Body of pancreas (tissue), 4 donors: Measurements from ENCODE around the gene NLGN1. TPM values are rescaled to one million over a fixed set of nuclear protein-coding genes. Genes with fewer than 3 reads are reported as not detected.

Experiments
- ATAC-seq: fragments of 150-250 bp; one replicate; pipeline ENCODE4 v1.9.1; 2016
- DNase-seq, 4 donors: peaks; one replicate each; pipeline ENCODE4 v3.0.0-alpha.2; 2019
- H3K27ac ChIP-seq, 4 donors: fragments of 200-600 bp; sonication (generic); 1 replicate in 3 of 4; 2 replicates in 1 of 4; pipeline versions ENCODE4 v1.5.1 to v1.6.1; 2016 to 2019; ENCODE audit warnings: mild to moderate bottlenecking in 1 of 4, mixed read lengths in 1 of 4, moderate library complexity in 1 of 4
- H3K27me3 ChIP-seq, 2 donors: fragments of 200-600 bp; sonication (generic); one replicate each; pipeline ENCODE4 v1.6.0; 2016; ENCODE audit warnings: mild to moderate bottlenecking in 1 of 2
- H3K36me3 ChIP-seq, 2 donors: fragments of 200-600 bp; sonication (generic); replicated peaks in 1 of 2; 2 replicates each; pipeline ENCODE4 v1.5.1; 2016; ENCODE audit warnings: low read depth in 2 of 2; ENCODE audit not compliant: insufficient read depth in 1 of 2
- H3K4me1 ChIP-seq: fragments of 200-600 bp; sonication (generic); one replicate; pipeline ENCODE4 v1.6.0; 2016
- H3K4me3 ChIP-seq, 2 donors: fragments of 200-600 bp; sonication (generic); 1 replicate in 1 of 2; 2 replicates in 1 of 2; pipeline ENCODE4 v1.5.1; 2016 to 2019
- H3K9me3 ChIP-seq, 3 donors: fragments of 200-600 bp; sonication (generic); 1 replicate in 2 of 3; 2 replicates in 1 of 3; pipeline ENCODE4 v1.5.1; 2016
- CTCF ChIP-seq, 7 experiments: fragments of 450-650 bp in 4 of 7; fragments of 200-600 bp in 3 of 7; sonication (generic) in 3 of 7; IDR thresholded peaks; one replicate each; pipeline ENCODE4 v1.5.1; 2016 to 2019; ENCODE audit warnings: antibody characterized with exemption in 7 of 7
- POLR2A ChIP-seq, 3 donors: fragments of 450-650 bp; IDR thresholded peaks; one replicate each; pipeline ENCODE4 v1.6.1; 2016; ENCODE audit warnings: antibody characterized with exemption in 3 of 3, mild to moderate bottlenecking in 2 of 3
- WGBS, 2 donors: methylation state at CpG; one replicate each; pipeline ENCODE4 v1.1.5; 2017; 5-methylcytosine and 5-hydroxymethylcytosine counted together
- intact Hi-C: fragments of 100-400 bp; cut with DNase I; formaldehyde crosslinking; loops from one replicate; pipeline ENCODE4 v1.15.1; 2023
- total RNA-seq, 2 donors: library from RNA; depleted of rRNA; stranded (reverse); fragments of >200 nt; gene quantifications; one replicate each; pipeline ENCODE4 v1.1.0, GENCODE V29; 2016

The NLGN1 gene
- total RNA-seq, 2 donors from 2014 or later, result 0.52 to 1.3 TPM

DNA sequence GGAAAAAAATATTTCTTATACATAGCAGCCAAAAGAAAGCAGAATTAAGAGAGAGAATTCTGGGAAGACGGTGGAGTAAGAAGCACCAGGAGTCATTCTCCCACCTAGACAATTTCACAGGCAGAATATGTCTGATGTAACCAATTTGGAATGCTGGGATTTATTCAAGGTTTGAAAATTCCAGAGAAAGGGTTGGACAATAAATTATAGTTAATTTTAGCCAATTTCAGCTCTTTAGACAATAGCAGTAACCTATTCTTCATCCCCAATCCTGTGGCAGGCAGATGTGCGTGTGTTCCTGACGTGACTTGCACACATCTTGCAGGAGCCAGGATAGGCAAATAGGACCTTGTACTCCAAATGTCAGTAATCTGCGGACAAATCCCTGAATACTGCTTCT is 920.6 kb downstream of the NLGN1 start:
- Histone ChIP-seq H3K36me3 (no peaks in the 10 kb centered on the region), H3K27me3 (no peaks in the 10 kb centered on the region), H3K4me3 (no peak overlapping the region), H3K9me3 (no peaks in the 10 kb centered on the region), H3K27ac (no peak overlapping the region), H3K4me1 (peaks cover 5% of the 10 kb centered on the region)
- intact Hi-C loops, result no loop called here
- no peak for ATAC-seq
- WGBS, 2 donors, result 91 to 93% methylated on average over 4 of the region's 4 CpGs
- no peak for DNase-seq
- TF ChIP-seq CTCF (IDR thresholded peaks at IDR 0.05) (no peak), POLR2A (IDR thresholded peaks at IDR 0.05) (no peak)

GRCh38 chr3:174321548-174321947 is 924.0 kb downstream of the NLGN1 start:
- peaks cover 5% of the 10 kb centered on the region for H3K4me1 ChIP-seq
- no peaks in the 10 kb centered on the region for H3K27me3 ChIP-seq
- no peaks in the 10 kb centered on the region for H3K36me3 ChIP-seq
- DNase-seq, result no peak
- no peak overlapping the region for H3K4me3 ChIP-seq
- intact Hi-C loops, result no loop called here
- no peak overlapping the region for H3K27ac ChIP-seq
- 27 to 38% methylated on average over 1 of the region's 1 CpG for WGBS, 2 donors
- ATAC-seq, result no peak
- H3K9me3 ChIP-seq, result no peaks in the 10 kb centered on the region
- TF ChIP-seq POLR2A (IDR thresholded peaks at IDR 0.05), result no peak
- TF ChIP-seq CTCF (IDR thresholded peaks at IDR 0.05), result no peak

GRCh38 chr3:174322789-174323188 is 925.2 kb downstream of the NLGN1 start:
- H3K4me3 ChIP-seq, result no peak overlapping the region
- WGBS, 2 donors, result 59 to 64% methylated on average over 2 of the region's 2 CpGs
- no peak overlapping the region for H3K27ac ChIP-seq
- no peak for TF ChIP-seq POLR2A (IDR thresholded peaks at IDR 0.05)
- TF ChIP-seq CTCF (IDR thresholded peaks at IDR 0.05), result no peak
- DNase-seq (no peak), ATAC-seq (no peak)
- intact Hi-C loops, result no loop called here
- H3K9me3 ChIP-seq, result no peaks in the 10 kb centered on the region
- H3K36me3 ChIP-seq, result no peaks in the 10 kb centered on the region
- H3K4me1 ChIP-seq, result no peaks in the 10 kb centered on the region
- no peaks in the 10 kb centered on the region for H3K27me3 ChIP-seq

DNA sequence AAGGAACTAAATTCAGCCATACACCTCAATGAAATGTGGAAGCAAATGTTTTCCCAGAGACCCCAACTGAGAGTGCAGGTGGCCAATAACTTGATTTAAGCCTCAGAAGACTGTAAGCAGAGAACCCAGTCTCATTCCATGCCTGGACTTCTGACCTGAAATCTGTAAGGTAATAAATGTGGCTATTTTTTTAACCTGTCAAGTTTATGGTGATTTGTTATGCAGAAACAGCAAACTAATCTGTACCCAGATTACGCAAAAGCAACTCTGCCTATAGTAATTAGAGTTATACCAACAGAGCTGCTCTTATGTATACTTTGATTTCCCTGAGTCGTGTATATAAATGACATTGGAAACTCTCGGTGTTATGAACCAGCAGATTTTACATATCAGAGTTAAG is 927.6 kb downstream of the NLGN1 start:
- Histone ChIP-seq H3K27me3 (no peaks in the 10 kb centered on the region), H3K27ac (no peak overlapping the region), H3K36me3 (no peaks in the 10 kb centered on the region), H3K4me3 (no peak overlapping the region), H3K4me1 (no peaks in the 10 kb centered on the region), H3K9me3 (no peaks in the 10 kb centered on the region)
- 44 to 64% methylated on average over 3 of the region's 3 CpGs for WGBS, 2 donors
- intact Hi-C loops, result no loop called here
- TF ChIP-seq POLR2A (IDR thresholded peaks at IDR 0.05), result no peak
- TF ChIP-seq CTCF (IDR thresholded peaks at IDR 0.05), result no peak
- DNase-seq, result no peak
- no peak for ATAC-seq

- DNase-seq (no peak), ATAC-seq (no peak)
- Histone ChIP-seq H3K9me3 (no peaks in the 10 kb centered on the region), H3K4me3 (no peak overlapping the region), H3K4me1 (no peaks in the 10 kb centered on the region), H3K27me3 (no peaks in the 10 kb centered on the region), H3K36me3 (no peaks in the 10 kb centered on the region), H3K27ac (no peak overlapping the region)
- TF ChIP-seq CTCF (IDR thresholded peaks at IDR 0.05) (no peak), POLR2A (IDR thresholded peaks at IDR 0.05) (no peak)
- intact Hi-C loops, result no loop called here
- 47 to 55% methylated on average over 7 of the region's 7 CpGs for WGBS, 2 donors
These were observed 928.5 kb downstream of the NLGN1 start for GRCh38 chr3:174325834-174326700.
